Measurements from ENCODE around the gene SORCS3. TPM values are rescaled to one million over a fixed set of nuclear protein-coding genes. Genes with fewer than 3 reads are reported as not detected.

The SORCS3 gene
- total RNA-seq, 2 experiments from 2014 or later: 1.7 to 2.1 TPM

- CTCF ChIA-PET: no interaction called here
- Histone ChIP-seq H3K4me1 (ENCODE audit: insufficient read depth, low read length) (peaks cover 3% of the 10 kb centered on the region), H3K4me3 (ENCODE audit: low read length) (no peak overlapping the region), H3K27me3 (ENCODE audit: control insufficient read depth in 1 of 2, insufficient read depth in 2 of 2, low read length in 2 of 2) (peaks cover 33 to 54% of the 10 kb centered on the region in 2 experiments), H3K27ac (ENCODE audit: low read depth in 1 of 2, low read length in 2 of 2) (no peak overlapping the region), H3K9me3 (ENCODE audit: control insufficient read depth in 1 of 2, insufficient read depth in 1 of 2, low read length in 2 of 2) (peaks cover 0 to 10% of the 10 kb centered on the region in 2 experiments), H3K36me3 (ENCODE audit: insufficient read depth, low read length) (no peaks in the 10 kb centered on the region)
- Mint-ChIP-seq H3K36me3 (ENCODE audit: low read depth) (no peaks in the 10 kb centered on the region), H3K4me1 (ENCODE audit: low read depth) (peaks cover 6% of the 10 kb centered on the region), H3K9me3 (no peaks in the 10 kb centered on the region), H3K4me3 (no peak overlapping the region), H3K27me3 (peaks cover 67% of the 10 kb centered on the region), H3K27ac (no peak overlapping the region)
- ATAC-seq (ENCODE audit: poor library complexity): no peak
- POLR2A ChIA-PET: no interaction called here
- DNase-seq: no peak
- intact Hi-C loops (cut with DNase I, micrococcal nuclease): no loop called here
- TF ChIP-seq CTCF (IDR thresholded peaks at IDR 0.05): no peak
Observed at GRCh38 chr10:104640339-104641186, 527 bp upstream of the SORCS3 start.

DNA sequence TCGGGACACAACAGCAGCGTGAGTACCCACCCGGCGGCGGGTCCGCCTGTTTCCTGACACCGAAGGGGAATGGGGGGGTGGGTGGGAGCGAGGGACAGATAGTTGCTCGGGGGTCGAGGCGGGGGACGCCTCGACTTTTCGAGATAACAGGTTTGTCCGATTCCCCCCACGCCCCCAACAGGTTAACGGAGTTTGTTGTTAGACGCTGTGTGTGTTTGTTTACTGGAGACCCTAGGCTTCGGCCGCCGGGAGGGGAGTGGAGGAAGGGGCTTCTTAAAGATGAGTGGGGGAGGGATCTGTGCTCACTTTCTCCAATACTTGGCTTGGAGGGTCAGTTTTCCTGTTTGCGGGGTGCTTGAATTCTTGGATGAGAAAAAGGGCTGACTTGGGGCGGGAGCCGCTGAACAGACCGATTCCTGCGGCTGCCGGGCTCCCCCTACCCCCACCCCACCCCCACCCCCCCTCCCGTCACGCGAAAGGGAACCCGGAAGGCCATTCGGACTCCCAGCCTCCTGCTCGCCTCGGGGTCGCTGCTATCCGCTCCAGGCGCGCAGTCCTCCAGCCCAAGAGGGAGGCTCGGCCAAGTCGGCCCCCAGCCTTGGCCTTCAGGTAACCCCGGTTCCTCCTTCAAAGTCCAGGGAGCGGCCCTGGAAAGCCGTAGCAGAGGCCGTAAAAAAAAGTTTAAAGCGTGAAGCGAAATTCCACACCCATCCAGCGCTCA, 1.0 kb downstream of the SORCS3 start:
- H3K36me3 Mint-ChIP-seq (ENCODE audit: low read depth): no peaks in the 10 kb centered on the region
- H3K4me1 Mint-ChIP-seq (ENCODE audit: low read depth): peaks cover 6% of the 10 kb centered on the region
- H3K9me3 Mint-ChIP-seq: no peaks in the 10 kb centered on the region
- no peak for TF ChIP-seq CTCF (IDR thresholded peaks at IDR 0.05)
- ChIA-PET CTCF (no interaction called here), POLR2A (no interaction called here)
- no peak overlapping the region for H3K4me3 Mint-ChIP-seq
- no peaks in the 10 kb centered on the region for H3K36me3 ChIP-seq (ENCODE audit: insufficient read depth, low read length)
- no peak overlapping the region for H3K4me3 ChIP-seq (ENCODE audit: low read length)
- H3K27me3 Mint-ChIP-seq: peaks cover 72% of the 10 kb centered on the region
- DNase-seq (no peak), ATAC-seq (ENCODE audit: poor library complexity) (no peak)
- peaks cover 28 to 56% of the 10 kb centered on the region in 2 experiments for H3K27me3 ChIP-seq (ENCODE audit: control insufficient read depth in 1 of 2, insufficient read depth in 2 of 2, low read length in 2 of 2)
- H3K4me1 ChIP-seq (ENCODE audit: insufficient read depth, low read length): peaks cover 3% of the 10 kb centered on the region
- no peak overlapping the region for H3K27ac ChIP-seq (ENCODE audit: low read depth in 1 of 2, low read length in 2 of 2)
- H3K27ac Mint-ChIP-seq: no peak overlapping the region
- H3K9me3 ChIP-seq (ENCODE audit: control insufficient read depth in 1 of 2, insufficient read depth in 1 of 2, low read length in 2 of 2): peaks cover 0 to 10% of the 10 kb centered on the region in 2 experiments
- intact Hi-C loops (cut with DNase I, micrococcal nuclease): no loop called here

DNA sequence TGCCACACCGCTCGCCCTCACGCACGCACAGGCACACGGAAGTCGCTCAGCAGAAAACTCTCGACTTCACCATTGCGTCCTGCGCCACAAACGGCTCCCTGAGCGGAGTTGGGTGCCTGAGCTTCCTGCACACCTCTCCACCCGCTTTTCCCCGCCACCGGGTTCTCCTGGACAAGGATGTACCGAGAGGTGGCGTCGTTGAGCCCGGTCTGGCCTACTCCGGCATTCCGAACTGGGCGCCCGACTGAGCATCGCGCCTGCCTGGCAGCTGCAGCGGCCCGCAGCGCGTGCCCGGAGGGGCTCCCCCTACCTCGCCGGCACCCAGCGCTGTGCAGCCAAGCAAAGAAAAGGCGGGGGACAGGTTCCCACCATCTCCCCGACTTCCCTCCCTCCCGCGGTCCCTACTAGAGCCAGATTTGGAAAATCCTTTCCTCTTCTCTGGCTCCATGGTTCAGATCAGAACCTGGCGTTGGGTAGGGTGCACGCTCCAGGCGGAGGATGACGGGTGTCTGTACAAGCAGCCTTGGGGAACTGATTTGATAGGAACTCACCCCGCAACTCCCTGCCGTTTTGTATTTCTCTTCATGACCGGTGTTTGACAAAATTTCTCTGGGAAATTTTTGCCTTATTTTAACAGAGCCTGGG, 1.7 kb downstream of the SORCS3 start:
- no peaks in the 10 kb centered on the region for H3K36me3 ChIP-seq (ENCODE audit: insufficient read depth, low read length)
- ChIA-PET POLR2A (no interaction called here), CTCF (no interaction called here)
- no peak for TF ChIP-seq CTCF (IDR thresholded peaks at IDR 0.05)
- no peak overlapping the region for H3K27ac ChIP-seq (ENCODE audit: low read depth in 1 of 2, low read length in 2 of 2)
- Mint-ChIP-seq H3K9me3 (no peaks in the 10 kb centered on the region), H3K4me3 (no peak overlapping the region), H3K36me3 (ENCODE audit: low read depth) (no peaks in the 10 kb centered on the region), H3K27ac (no peak overlapping the region), H3K4me1 (ENCODE audit: low read depth) (peaks cover 5% of the 10 kb centered on the region), H3K27me3 (peaks cover 72% of the 10 kb centered on the region)
- peaks cover 3% of the 10 kb centered on the region for H3K4me1 ChIP-seq (ENCODE audit: insufficient read depth, low read length)
- no peak for DNase-seq
- no peak for ATAC-seq (ENCODE audit: poor library complexity)
- intact Hi-C loops (cut with DNase I, micrococcal nuclease): no loop called here
- H3K27me3 ChIP-seq (ENCODE audit: control insufficient read depth in 1 of 2, insufficient read depth in 2 of 2, low read length in 2 of 2): peaks cover 27 to 55% of the 10 kb centered on the region in 2 experiments
- peaks cover 0 to 10% of the 10 kb centered on the region in 2 experiments for H3K9me3 ChIP-seq (ENCODE audit: control insufficient read depth in 1 of 2, insufficient read depth in 1 of 2, low read length in 2 of 2)
- no peak overlapping the region for H3K4me3 ChIP-seq (ENCODE audit: low read length)
